ENCODE results near the gene NEK6. TPM values are rescaled to one million over a fixed set of nuclear protein-coding genes. Genes with fewer than 3 reads are reported as not detected.

The NEK6 gene
- total RNA-seq, 5 donors from 2014 or later (not counting 1 experiment from before 2014, with no cell fraction given): 5.9 to 12.5 (median 10.4) TPM

DNA sequence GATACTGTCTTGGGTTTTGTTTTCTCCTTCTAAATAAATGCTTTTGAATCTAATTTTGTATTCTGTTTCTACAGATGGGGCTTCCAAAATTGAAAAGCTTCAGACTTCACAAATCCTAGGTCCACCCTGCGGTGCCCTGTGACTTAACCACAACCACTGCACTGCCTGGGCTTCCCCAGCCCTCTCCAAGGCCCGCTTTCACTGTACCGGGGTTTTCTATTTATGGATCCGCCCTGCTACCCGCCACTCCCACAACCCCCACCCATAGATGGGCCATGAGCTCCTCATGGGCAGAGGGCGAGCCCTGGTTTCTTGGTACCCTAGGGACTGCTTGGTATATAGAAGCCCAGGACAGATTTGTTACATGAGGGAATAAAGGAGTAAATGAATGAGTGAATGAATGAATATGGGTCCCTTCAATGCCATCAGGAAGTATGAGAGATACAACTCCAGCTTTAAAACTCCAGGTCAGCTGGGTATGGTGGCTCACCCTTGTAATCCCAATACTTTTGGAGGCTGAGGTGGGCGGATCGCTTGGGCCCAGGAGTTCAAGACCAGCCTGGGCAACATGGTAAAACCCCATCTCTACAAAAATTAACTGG lies 39.8 kb upstream of the NEK6 start:
- H3K27me3 ChIP-seq (replicated peaks in 1 of 2; ENCODE audit: control insufficient read depth in 2 of 2, extremely low read depth in 1 of 2, insufficient read depth in 2 of 2, low read length in 1 of 2): no peaks in the 10 kb centered on the region
- ChIA-PET CTCF (no interaction called here), POLR2A (no interaction called here)
- H3K36me3 ChIP-seq (ENCODE audit: control insufficient read depth in 2 of 2, extremely low read depth in 1 of 2, insufficient read depth in 1 of 2, low read length in 1 of 2): no peaks in the 10 kb centered on the region
- H3K4me1 Mint-ChIP-seq: peaks cover 41 to 62% (median 48%) of the 10 kb centered on the region in 3 donors
- no peaks in the 10 kb centered on the region for H3K27me3 Mint-ChIP-seq
- H3K9me3 ChIP-seq: no peaks in the 10 kb centered on the region
- H3K4me1 ChIP-seq (ENCODE audit: control insufficient read depth in 1 of 2, extremely low read depth in 1 of 2, insufficient read depth in 2 of 2, low read length in 2 of 2): peaks cover 12 to 64% of the 10 kb centered on the region in 2 experiments
- no peaks in the 10 kb centered on the region for H3K36me3 Mint-ChIP-seq
- H3K27ac Mint-ChIP-seq: peak overlapping the region in 1 of 2 donors; percentile 63
- no peak for ATAC-seq (replicated peaks in 1 of 4)
- DNase-seq: no peak
- WGBS (ENCODE audit: insufficient coverage): 63% methylated on average over 2 of the region's 8 CpGs
- no peaks in the 10 kb centered on the region for H3K9me3 Mint-ChIP-seq
- H3K4me3 Mint-ChIP-seq: peak overlapping the region in 1 of 3 donors; percentile 3
- H3K4me3 ChIP-seq (ENCODE audit: control insufficient read depth in 1 of 2, extremely low read depth in 1 of 2, low read length in 1 of 2): no peak overlapping the region
- H3K27ac ChIP-seq (ENCODE audit: low read length): no peak overlapping the region

- no peak for ATAC-seq (replicated peaks in 1 of 4)
- H3K27me3 Mint-ChIP-seq: no peaks in the 10 kb centered on the region
- Histone ChIP-seq H3K27ac (ENCODE audit: low read length) (no peak overlapping the region), H3K27me3 (replicated peaks in 1 of 2; ENCODE audit: control insufficient read depth in 2 of 2, extremely low read depth in 1 of 2, insufficient read depth in 2 of 2, low read length in 1 of 2) (no peaks in the 10 kb centered on the region), H3K9me3 (no peaks in the 10 kb centered on the region), H3K36me3 (ENCODE audit: control insufficient read depth in 2 of 2, extremely low read depth in 1 of 2, insufficient read depth in 1 of 2, low read length in 1 of 2) (no peaks in the 10 kb centered on the region), H3K4me3 (ENCODE audit: control insufficient read depth in 1 of 2, extremely low read depth in 1 of 2, low read length in 1 of 2) (no peak overlapping the region), H3K4me1 (ENCODE audit: control insufficient read depth in 1 of 2, extremely low read depth in 1 of 2, insufficient read depth in 2 of 2, low read length in 2 of 2) (peaks cover 12 to 64% of the 10 kb centered on the region in 2 experiments)
- no peaks in the 10 kb centered on the region for H3K9me3 Mint-ChIP-seq
- DNase-seq: peak in 8 of 35 experiments; percentile 5 to 62 (median 18)
- ChIA-PET POLR2A (no interaction called here), CTCF (no interaction called here)
- peaks cover 41 to 62% (median 48%) of the 10 kb centered on the region in 3 donors for H3K4me1 Mint-ChIP-seq
- 73% methylated on average over 6 of the region's 10 CpGs for WGBS (ENCODE audit: insufficient coverage)
- H3K27ac Mint-ChIP-seq: peak overlapping the region in 1 of 2 donors; percentile 19
- H3K4me3 Mint-ChIP-seq: no peak overlapping the region
- H3K36me3 Mint-ChIP-seq: no peaks in the 10 kb centered on the region
These were observed 39.2 kb upstream of the NEK6 start for GRCh38 chr9:124218438-124218982.

DNA sequence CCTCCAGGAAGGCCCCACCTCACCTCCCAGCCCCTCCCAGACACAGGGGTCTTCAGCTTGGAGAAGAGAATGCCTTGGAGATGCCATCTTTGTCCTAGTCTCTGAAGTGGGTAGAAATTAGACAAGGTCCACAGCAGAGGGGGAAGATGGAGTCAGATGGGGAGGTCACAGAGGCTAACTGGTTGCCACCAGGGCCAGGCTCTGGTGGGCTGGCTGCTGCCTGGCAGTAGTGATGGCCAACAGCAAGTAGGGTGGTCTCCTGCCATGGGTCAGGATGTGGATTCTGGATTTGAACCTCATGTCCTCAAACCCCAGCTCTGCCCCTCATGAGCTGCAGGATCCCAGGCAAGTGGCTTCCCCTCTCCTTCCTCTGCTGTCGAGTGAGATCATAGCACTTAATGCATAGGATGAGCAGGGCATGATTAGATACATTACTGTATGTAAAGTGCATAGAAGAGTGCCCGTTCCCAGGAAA lies 38.7 kb upstream of the NEK6 start:
- Mint-ChIP-seq H3K4me1 (peaks cover 40 to 58% (median 45%) of the 10 kb centered on the region in 3 donors), H3K4me3 (no peak overlapping the region), H3K36me3 (no peaks in the 10 kb centered on the region), H3K27me3 (no peaks in the 10 kb centered on the region), H3K27ac (peak overlapping the region in 1 of 2 donors; percentile 19), H3K9me3 (no peaks in the 10 kb centered on the region)
- DNase-seq (no peak), ATAC-seq (replicated peaks in 1 of 4) (no peak)
- Histone ChIP-seq H3K9me3 (no peaks in the 10 kb centered on the region), H3K36me3 (ENCODE audit: control insufficient read depth in 2 of 2, extremely low read depth in 1 of 2, insufficient read depth in 1 of 2, low read length in 1 of 2) (no peaks in the 10 kb centered on the region), H3K4me3 (ENCODE audit: control insufficient read depth in 1 of 2, extremely low read depth in 1 of 2, low read length in 1 of 2) (no peak overlapping the region), H3K27me3 (replicated peaks in 1 of 2; ENCODE audit: control insufficient read depth in 2 of 2, extremely low read depth in 1 of 2, insufficient read depth in 2 of 2, low read length in 1 of 2) (no peaks in the 10 kb centered on the region), H3K4me1 (ENCODE audit: control insufficient read depth in 1 of 2, extremely low read depth in 1 of 2, insufficient read depth in 2 of 2, low read length in 2 of 2) (peaks cover 11 to 59% of the 10 kb centered on the region in 2 experiments), H3K27ac (ENCODE audit: low read length) (no peak overlapping the region)
- WGBS (ENCODE audit: insufficient coverage): no CpG with 5 or more reads among the region's 2 CpGs
- POLR2A ChIA-PET: no interaction called here
- CTCF ChIA-PET: no interaction called here

- H3K27me3 ChIP-seq (replicated peaks in 1 of 2; ENCODE audit: control insufficient read depth in 2 of 2, extremely low read depth in 1 of 2, insufficient read depth in 2 of 2, low read length in 1 of 2): no peaks in the 10 kb centered on the region
- no peaks in the 10 kb centered on the region for H3K36me3 Mint-ChIP-seq
- no peaks in the 10 kb centered on the region for H3K36me3 ChIP-seq (ENCODE audit: control insufficient read depth in 2 of 2, extremely low read depth in 1 of 2, insufficient read depth in 1 of 2, low read length in 1 of 2)
- H3K4me1 Mint-ChIP-seq: peaks cover 26 to 38% (median 29%) of the 10 kb centered on the region in 3 donors
- H3K4me3 ChIP-seq (ENCODE audit: control insufficient read depth in 1 of 2, extremely low read depth in 1 of 2, low read length in 1 of 2): no peak overlapping the region
- ChIA-PET POLR2A (no interaction called here), CTCF (no interaction called here)
- H3K9me3 ChIP-seq: no peaks in the 10 kb centered on the region
- peaks cover 0 to 4% of the 10 kb centered on the region in 2 donors for H3K27me3 Mint-ChIP-seq
- ATAC-seq (replicated peaks in 1 of 4): no peak
- no peaks in the 10 kb centered on the region for H3K9me3 Mint-ChIP-seq
- peaks cover 9 to 39% of the 10 kb centered on the region in 2 experiments for H3K4me1 ChIP-seq (ENCODE audit: control insufficient read depth in 1 of 2, extremely low read depth in 1 of 2, insufficient read depth in 2 of 2, low read length in 2 of 2)
- no peak overlapping the region for H3K27ac Mint-ChIP-seq
- H3K4me3 Mint-ChIP-seq: no peak overlapping the region
- 92% methylated on average over 2 of the region's 6 CpGs for WGBS (ENCODE audit: insufficient coverage)
- no peak overlapping the region for H3K27ac ChIP-seq (ENCODE audit: low read length)
- DNase-seq: no peak
These were observed 36.8 kb upstream of the NEK6 start for GRCh38 chr9:124220946-124221451.

GRCh38 chr9:124221676-124222075 lies 36.1 kb upstream of the NEK6 start:
- no peak for DNase-seq
- ChIA-PET CTCF (no interaction called here), POLR2A (no interaction called here)
- Mint-ChIP-seq H3K9me3 (no peaks in the 10 kb centered on the region), H3K27me3 (peaks cover 0 to 4% of the 10 kb centered on the region in 2 donors), H3K36me3 (no peaks in the 10 kb centered on the region), H3K4me3 (no peak overlapping the region), H3K27ac (no peak overlapping the region), H3K4me1 (peaks cover 19 to 31% (median 23%) of the 10 kb centered on the region in 3 donors)
- peaks cover 7 to 32% of the 10 kb centered on the region in 2 experiments for H3K4me1 ChIP-seq (ENCODE audit: control insufficient read depth in 1 of 2, extremely low read depth in 1 of 2, insufficient read depth in 2 of 2, low read length in 2 of 2)
- H3K4me3 ChIP-seq (ENCODE audit: control insufficient read depth in 1 of 2, extremely low read depth in 1 of 2, low read length in 1 of 2): no peak overlapping the region
- no peak for ATAC-seq (replicated peaks in 1 of 4)
- H3K27ac ChIP-seq (ENCODE audit: low read length): no peak overlapping the region
- WGBS (ENCODE audit: insufficient coverage): no CpG with 5 or more reads among the region's 3 CpGs
- H3K9me3 ChIP-seq: no peaks in the 10 kb centered on the region
- no peaks in the 10 kb centered on the region for H3K27me3 ChIP-seq (replicated peaks in 1 of 2; ENCODE audit: control insufficient read depth in 2 of 2, extremely low read depth in 1 of 2, insufficient read depth in 2 of 2, low read length in 1 of 2)
- H3K36me3 ChIP-seq (ENCODE audit: control insufficient read depth in 2 of 2, extremely low read depth in 1 of 2, insufficient read depth in 1 of 2, low read length in 1 of 2): no peaks in the 10 kb centered on the region

DNA sequence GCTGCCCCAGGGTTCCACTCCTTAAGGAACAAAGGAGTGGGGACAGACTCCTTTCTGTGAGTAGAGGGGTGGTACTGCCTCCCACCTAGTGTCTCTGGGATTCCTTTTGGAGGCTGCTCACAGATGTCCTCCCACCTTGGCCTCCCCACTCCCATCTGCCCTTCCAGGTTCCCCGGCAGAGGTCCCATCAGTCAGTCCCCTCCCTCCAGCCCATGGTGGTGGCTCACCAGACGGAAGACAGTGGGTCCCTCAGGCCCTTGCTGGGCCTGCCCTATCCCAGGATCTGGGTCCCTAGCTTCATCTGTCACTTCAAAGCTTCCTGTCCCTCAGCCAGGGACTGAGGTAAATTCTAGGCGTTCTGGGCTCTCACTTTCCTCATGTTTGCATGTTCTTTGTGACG lies 35.6 kb upstream of the NEK6 start:
- DNase-seq (no peak), ATAC-seq (replicated peaks in 1 of 4) (no peak)
- ChIA-PET POLR2A (no interaction called here), CTCF (no interaction called here)
- H3K4me3 ChIP-seq (ENCODE audit: control insufficient read depth in 1 of 2, extremely low read depth in 1 of 2, low read length in 1 of 2): no peak overlapping the region
- no peaks in the 10 kb centered on the region for H3K27me3 ChIP-seq (replicated peaks in 1 of 2; ENCODE audit: control insufficient read depth in 2 of 2, extremely low read depth in 1 of 2, insufficient read depth in 2 of 2, low read length in 1 of 2)
- peaks cover 3 to 28% of the 10 kb centered on the region in 2 experiments for H3K4me1 ChIP-seq (ENCODE audit: control insufficient read depth in 1 of 2, extremely low read depth in 1 of 2, insufficient read depth in 2 of 2, low read length in 2 of 2)
- Mint-ChIP-seq H3K27ac (no peak overlapping the region), H3K27me3 (peaks cover 0 to 4% of the 10 kb centered on the region in 2 donors), H3K9me3 (no peaks in the 10 kb centered on the region), H3K36me3 (no peaks in the 10 kb centered on the region), H3K4me3 (no peak overlapping the region), H3K4me1 (peaks cover 15 to 27% (median 18%) of the 10 kb centered on the region in 3 donors)
- H3K36me3 ChIP-seq (ENCODE audit: control insufficient read depth in 2 of 2, extremely low read depth in 1 of 2, insufficient read depth in 1 of 2, low read length in 1 of 2): no peaks in the 10 kb centered on the region
- no peaks in the 10 kb centered on the region for H3K9me3 ChIP-seq
- 93% methylated on average over 2 of the region's 4 CpGs for WGBS (ENCODE audit: insufficient coverage)
- no peak overlapping the region for H3K27ac ChIP-seq (ENCODE audit: low read length)
